Endodermal cell (in vitro differentiated cells): ENCODE results near the gene SIRT7. TPM values are rescaled to one million over a fixed set of nuclear protein-coding genes. Genes with fewer than 3 reads are reported as not detected.

ENCODE experiments used
- DNase-seq: peaks from one replicate; pipeline ENCODE4 v3.0.0-alpha.2; 2017
- H3K27ac ChIP-seq: 2 replicates; pipeline ENCODE4 v1.5.1; 2013; ENCODE audit warnings: mild to moderate bottlenecking, low read depth, low read length, moderate library complexity
- H3K27me3 ChIP-seq: 2 replicates; pipeline ENCODE4 v1.6.1; 2013; ENCODE audit warnings: mild to moderate bottlenecking, low read length, moderate library complexity; ENCODE audit not compliant: insufficient read depth, control insufficient read depth, poor library complexity, severe bottlenecking
- H3K36me3 ChIP-seq: 2 replicates; pipeline ENCODE4 v1.7.0; 2013; ENCODE audit warnings: mild to moderate bottlenecking, low read length, moderate library complexity; ENCODE audit not compliant: control insufficient read depth, insufficient read depth
- H3K4me1 ChIP-seq: one replicate; pipeline ENCODE4 v1.7.0; 2013; ENCODE audit warnings: low read length; ENCODE audit not compliant: control insufficient read depth, insufficient read depth
- H3K4me3 ChIP-seq: 2 replicates; pipeline ENCODE4 v1.5.1; 2013; ENCODE audit warnings: mild to moderate bottlenecking, low read length, moderate library complexity
- H3K9ac ChIP-seq: 2 replicates; pipeline ENCODE4 v1.6.1; 2013; ENCODE audit warnings: mild to moderate bottlenecking, low read length, moderate library complexity; ENCODE audit not compliant: poor library complexity, severe bottlenecking; ENCODE audit errors: extremely low read depth
- H3K9me3 ChIP-seq: 2 replicates; pipeline ENCODE4 v1.6.1; 2013; ENCODE audit warnings: mild to moderate bottlenecking, low read length, moderate library complexity; ENCODE audit not compliant: control insufficient read depth
- H3K27ac Mint-ChIP-seq: 2 replicates; pipeline ENCODE4 v1.8.0; 2020; ENCODE audit warnings: mixed read lengths
- H3K27me3 Mint-ChIP-seq: 2 replicates; pipeline ENCODE4 v1.8.0; 2021; ENCODE audit warnings: mild to moderate bottlenecking, mixed read lengths; ENCODE audit not compliant: insufficient read depth
- H3K36me3 Mint-ChIP-seq: 2 replicates; pipeline ENCODE4 v1.8.0; 2020; ENCODE audit warnings: low read depth, mixed read lengths
- H3K4me1 Mint-ChIP-seq: 2 replicates; pipeline ENCODE4 v1.8.0; 2020; ENCODE audit warnings: mixed read lengths
- H3K4me3 Mint-ChIP-seq: 2 replicates; pipeline ENCODE4 v1.8.0; 2020; ENCODE audit warnings: mild to moderate bottlenecking, moderate library complexity, mixed read lengths
- H3K9me3 Mint-ChIP-seq: 2 replicates; pipeline ENCODE4 v1.8.0; 2020; ENCODE audit warnings: mild to moderate bottlenecking, mixed read lengths
- CTCF ChIP-seq: fragments of 200-600 bp; sonication (generic); conservative IDR thresholded peaks from 2 replicates; pipeline ENCODE4 v1.5.0; 2021; ENCODE audit warnings: antibody characterized with exemption, mild to moderate bottlenecking
- WGBS, 2 experiments: methylation state at CpG; one replicate each; pipeline versions ENCODE4 v1.1.5 to v1.1.7; 2013; ENCODE audit warnings: missing lambda C conversion rate in 2 of 2, mixed read lengths in 1 of 2; ENCODE audit not compliant: insufficient coverage in 1 of 2, insufficient read length in 1 of 2; 5-methylcytosine and 5-hydroxymethylcytosine counted together
- total RNA-seq, 2 donors: library from RNA; stranded (reverse); fragmentation: NEBNext Ultra II Directional in 1 of 2; extraction: Animal tissue kit (Norgen Biotek cat#: 25700) in 1 of 2; gene quantifications; 2 replicates in 1 of 2; 3 replicates in 1 of 2; pipeline ENCODE4 v1.2.1, GENCODE V29; 2021

Gene SIRT7
- total RNA-seq, 2 donors from 2014 or later: 21.8 to 22.1 TPM

- DNase-seq: no peak
- no peak overlapping the region for H3K27ac ChIP-seq
- 95 to 100% methylated on average over 22 to 34 of the region's 36 CpGs for WGBS, 2 experiments
- peaks cover 46% of the 10 kb centered on the region for H3K36me3 ChIP-seq
- no peak overlapping the region for H3K9ac ChIP-seq
- no peak overlapping the region for H3K27ac Mint-ChIP-seq
- peaks cover 12% of the 10 kb centered on the region for H3K4me1 Mint-ChIP-seq
- no peak overlapping the region for H3K4me3 ChIP-seq
- no peaks in the 10 kb centered on the region for H3K27me3 ChIP-seq
- TF ChIP-seq CTCF: no peak
- peaks cover 10% of the 10 kb centered on the region for H3K4me1 ChIP-seq
- peaks cover 30% of the 10 kb centered on the region for H3K36me3 Mint-ChIP-seq
- no peak overlapping the region for H3K4me3 Mint-ChIP-seq
- no peaks in the 10 kb centered on the region for H3K27me3 Mint-ChIP-seq
- no peaks in the 10 kb centered on the region for H3K9me3 ChIP-seq
- no peaks in the 10 kb centered on the region for H3K9me3 Mint-ChIP-seq
These were observed 3.7 kb downstream of the SIRT7 start for GRCh38 chr17:81914103-81914850.

- Histone ChIP-seq H3K36me3 (peaks cover 54% of the 10 kb centered on the region), H3K4me1 (peaks cover 10% of the 10 kb centered on the region), H3K27me3 (no peaks in the 10 kb centered on the region), H3K9me3 (no peaks in the 10 kb centered on the region), H3K27ac (no peak overlapping the region), H3K4me3 (no peak overlapping the region), H3K9ac (no peak overlapping the region)
- H3K36me3 Mint-ChIP-seq: peaks cover 29% of the 10 kb centered on the region
- DNase-seq: no peak
- no peaks in the 10 kb centered on the region for H3K27me3 Mint-ChIP-seq
- no peak overlapping the region for H3K27ac Mint-ChIP-seq
- H3K4me3 Mint-ChIP-seq: no peak overlapping the region
- no peak for TF ChIP-seq CTCF
- H3K9me3 Mint-ChIP-seq: no peaks in the 10 kb centered on the region
- peaks cover 12% of the 10 kb centered on the region for H3K4me1 Mint-ChIP-seq
- WGBS, 2 experiments: 94 to 98% methylated on average over 25 to 31 of the region's 31 CpGs
These were observed 4.4 kb downstream of the SIRT7 start for GRCh38 chr17:81913394-81914102.

- Histone ChIP-seq H3K4me1 (peaks cover 10% of the 10 kb centered on the region), H3K27me3 (no peaks in the 10 kb centered on the region), H3K36me3 (peaks cover 61% of the 10 kb centered on the region), H3K9me3 (no peaks in the 10 kb centered on the region), H3K4me3 (no peak overlapping the region), H3K9ac (no peak overlapping the region), H3K27ac (no peak overlapping the region)
- Mint-ChIP-seq H3K36me3 (peaks cover 33% of the 10 kb centered on the region), H3K27me3 (no peaks in the 10 kb centered on the region), H3K27ac (no peak overlapping the region), H3K4me3 (no peak overlapping the region), H3K4me1 (peaks cover 12% of the 10 kb centered on the region), H3K9me3 (no peaks in the 10 kb centered on the region)
- no peak for TF ChIP-seq CTCF
- 94 to 95% methylated on average over 18 to 30 of the region's 32 CpGs for WGBS, 2 experiments
- DNase-seq: no peak
These were observed 5.3 kb downstream of the SIRT7 start for GRCh38 chr17:81912441-81913309.
